Lower lobe of right lung (tissue), 2 donors: ENCODE results near the gene FGF9. TPM values are rescaled to one million over a fixed set of nuclear protein-coding genes. Genes with fewer than 3 reads are reported as not detected.
A peak's percentile ranks its signal among the peaks of the same experiment; 100 is the strongest.

Source experiments
- ATAC-seq, 2 donors: fragments of 200-7000 bp; cut with Tn5 transposase; one replicate each; pipeline ENCODE4 v1.9.1; 2020 to 2022; ENCODE audit warnings: mild to moderate bottlenecking in 2 of 2, moderate library complexity in 2 of 2
- DNase-seq: peaks from one replicate; pipeline ENCODE4 v3.0.0-alpha.2; 2020
- H3K27ac ChIP-seq: fragments of 200-600 bp; one replicate; pipeline ENCODE4 v1.8.0; 2022
- H3K27me3 ChIP-seq: fragments of 200-600 bp; one replicate; pipeline ENCODE4 v1.8.0; 2022; ENCODE audit warnings: low read depth
- H3K36me3 ChIP-seq: fragments of 200-600 bp; one replicate; pipeline ENCODE4 v1.8.0; 2022; ENCODE audit warnings: mild to moderate bottlenecking
- H3K4me1 ChIP-seq: fragments of 200-600 bp; one replicate; pipeline ENCODE4 v1.8.0; 2022
- H3K4me3 ChIP-seq: fragments of 200-600 bp; one replicate; pipeline ENCODE4 v1.8.0; 2022; ENCODE audit warnings: mild to moderate bottlenecking
- H3K9me3 ChIP-seq: fragments of 200-600 bp; one replicate; pipeline ENCODE4 v1.8.0; 2022
- CTCF ChIP-seq: fragments of 200-600 bp; IDR thresholded peaks from one replicate; pipeline ENCODE4 v1.8.0; 2022; ENCODE audit warnings: antibody characterized with exemption, mild to moderate bottlenecking
- intact Hi-C: fragments of 100-400 bp; cut with DNase I; formaldehyde crosslinking; loops from one replicate; pipeline ENCODE4 v1.11.0; 2022
- total RNA-seq: library from RNA; stranded (reverse); fragmentation: NEBNext Ultra II Directional; extraction: Animal tissue kit (Norgen Biotek cat#: 25700); gene quantifications from one replicate; pipeline ENCODE4 v1.2.1, GENCODE V29; 2021
- donor health status: DM: no; HTN: yes; CAD: no; lungs with severe emphysema.

Gene FGF9
- total RNA-seq, 1 donor from 2014 or later = 1.6 TPM

GRCh38 chr13:21691500-21691899, 20.6 kb downstream of the FGF9 start:
- H3K27ac ChIP-seq = no peak overlapping the region
- no peak overlapping the region for H3K4me3 ChIP-seq
- no peak for TF ChIP-seq CTCF
- H3K27me3 ChIP-seq = no peaks in the 10 kb centered on the region
- DNase-seq (no peak), ATAC-seq (no peak)
- no peaks in the 10 kb centered on the region for H3K4me1 ChIP-seq
- no peaks in the 10 kb centered on the region for H3K36me3 ChIP-seq
- no peaks in the 10 kb centered on the region for H3K9me3 ChIP-seq
- intact Hi-C loops = no loop called here

- Histone ChIP-seq H3K9me3 (no peaks in the 10 kb centered on the region), H3K27ac (no peak overlapping the region), H3K4me1 (peaks cover under 1% of the 10 kb centered on the region), H3K27me3 (no peaks in the 10 kb centered on the region), H3K4me3 (no peak overlapping the region), H3K36me3 (no peaks in the 10 kb centered on the region)
- intact Hi-C loops = no loop called here
- ATAC-seq (no peak), DNase-seq (no peak)
- no peak for TF ChIP-seq CTCF
Measured at GRCh38 chr13:21691928-21692327, 21.1 kb downstream of the FGF9 start.

GRCh38 chr13:21694831-21695230, 24.0 kb downstream of the FGF9 start:
- intact Hi-C loops = no loop called here
- no peak for TF ChIP-seq CTCF
- ATAC-seq (no peak), DNase-seq (no peak)
- Histone ChIP-seq H3K36me3 (no peaks in the 10 kb centered on the region), H3K9me3 (no peaks in the 10 kb centered on the region), H3K27ac (no peak overlapping the region), H3K4me1 (peaks cover 18% of the 10 kb centered on the region), H3K4me3 (no peak overlapping the region), H3K27me3 (no peaks in the 10 kb centered on the region)

- Histone ChIP-seq H3K27ac (no peak overlapping the region), H3K4me1 (peaks cover 18% of the 10 kb centered on the region), H3K36me3 (no peaks in the 10 kb centered on the region), H3K4me3 (no peak overlapping the region), H3K27me3 (no peaks in the 10 kb centered on the region), H3K9me3 (no peaks in the 10 kb centered on the region)
- ATAC-seq (no peak), DNase-seq (no peak)
- intact Hi-C loops = no loop called here
- no peak for TF ChIP-seq CTCF
Measured at GRCh38 chr13:21695546-21695945, 24.7 kb downstream of the FGF9 start.

DNA sequence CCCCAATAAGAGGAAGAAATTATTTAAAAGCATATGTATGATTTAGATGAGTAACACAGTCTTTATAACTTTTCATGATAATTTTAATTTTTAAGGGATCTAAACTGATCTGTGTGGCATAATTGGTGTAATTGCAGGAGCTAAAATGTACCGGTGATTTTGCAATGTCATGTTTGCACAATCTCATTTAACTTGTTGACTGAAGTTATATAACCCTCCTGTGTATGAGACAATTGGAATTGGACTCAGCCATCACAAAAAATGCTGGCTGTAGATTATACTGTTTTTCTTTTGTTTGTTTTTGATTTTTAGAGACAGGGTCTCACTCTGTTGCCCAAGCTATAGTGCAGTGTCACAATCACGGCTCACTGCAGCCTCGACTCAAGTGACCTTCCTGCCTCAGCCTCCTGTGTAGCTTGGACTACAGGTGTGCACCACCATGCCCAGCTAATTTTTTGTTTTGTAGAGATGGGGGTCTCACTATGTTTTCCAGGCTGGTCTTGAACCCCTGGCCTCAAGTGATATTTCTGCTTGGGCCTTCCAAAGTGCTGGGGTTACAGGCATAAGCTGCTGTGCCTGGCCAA, 26.1 kb downstream of the FGF9 start:
- no peaks in the 10 kb centered on the region for H3K9me3 ChIP-seq
- ATAC-seq (peak in 1 of 2 donors; percentile 58), DNase-seq (no peak)
- H3K27ac ChIP-seq = no peak overlapping the region
- no peaks in the 10 kb centered on the region for H3K36me3 ChIP-seq
- no peak overlapping the region for H3K4me3 ChIP-seq
- peaks cover 18% of the 10 kb centered on the region for H3K4me1 ChIP-seq
- intact Hi-C loops = no loop called here
- no peaks in the 10 kb centered on the region for H3K27me3 ChIP-seq
- TF ChIP-seq CTCF = no peak
